Measurements from ENCODE around the gene SLC35E4.

Gene SLC35E4

GRCh38 chr22:30640361-30640760 lies 4.8 kb downstream of the SLC35E4 start:
- no peak overlapping the region for H3K4me3 ChIP-seq (replicated peaks; ENCODE audit: low read depth, low read length)
- TF ChIP-seq, protein P1, sequence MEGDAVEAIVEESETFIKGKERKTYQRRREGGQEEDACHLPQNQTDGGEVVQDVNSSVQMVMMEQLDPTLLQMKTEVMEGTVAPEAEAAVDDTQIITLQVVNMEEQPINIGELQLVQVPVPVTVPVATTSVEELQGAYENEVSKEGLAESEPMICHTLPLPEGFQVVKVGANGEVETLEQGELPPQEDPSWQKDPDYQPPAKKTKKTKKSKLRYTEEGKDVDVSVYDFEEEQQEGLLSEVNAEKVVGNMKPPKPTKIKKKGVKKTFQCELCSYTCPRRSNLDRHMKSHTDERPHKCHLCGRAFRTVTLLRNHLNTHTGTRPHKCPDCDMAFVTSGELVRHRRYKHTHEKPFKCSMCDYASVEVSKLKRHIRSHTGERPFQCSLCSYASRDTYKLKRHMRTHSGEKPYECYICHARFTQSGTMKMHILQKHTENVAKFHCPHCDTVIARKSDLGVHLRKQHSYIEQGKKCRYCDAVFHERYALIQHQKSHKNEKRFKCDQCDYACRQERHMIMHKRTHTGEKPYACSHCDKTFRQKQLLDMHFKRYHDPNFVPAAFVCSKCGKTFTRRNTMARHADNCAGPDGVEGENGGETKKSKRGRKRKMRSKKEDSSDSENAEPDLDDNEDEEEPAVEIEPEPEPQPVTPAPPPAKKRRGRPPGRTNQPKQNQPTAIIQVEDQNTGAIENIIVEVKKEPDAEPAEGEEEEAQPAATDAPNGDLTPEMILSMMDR (IDR thresholded peaks at IDR 0.05; ENCODE audit: low read length, missing control alignments) = no peak
- no peak for DNase-seq (ENCODE audit: low read depth)

- TF ChIP-seq, protein P1 (IDR thresholded peaks at IDR 0.05; ENCODE audit: low read length, missing control alignments) = no peak
- no peak for DNase-seq (ENCODE audit: low read depth)
- H3K4me3 ChIP-seq (replicated peaks; ENCODE audit: low read depth, low read length) = no peak overlapping the region
Measured at GRCh38 chr22:30640839-30641430, 5.4 kb downstream of the SLC35E4 start.

- DNase-seq (ENCODE audit: low read depth) = no peak
- TF ChIP-seq, protein P1 (IDR thresholded peaks at IDR 0.05; ENCODE audit: low read length, missing control alignments) = no peak
- no peak overlapping the region for H3K4me3 ChIP-seq (replicated peaks; ENCODE audit: low read depth, low read length)
Measured at GRCh38 chr22:30643055-30643875, 7.7 kb downstream of the SLC35E4 start.

GRCh38 chr22:30646518-30647160 lies 11.1 kb downstream of the SLC35E4 start:
- DNase-seq (ENCODE audit: low read depth) = no peak
- no peak overlapping the region for H3K4me3 ChIP-seq (replicated peaks; ENCODE audit: low read depth, low read length)
- TF ChIP-seq, protein P1 (IDR thresholded peaks at IDR 0.05; ENCODE audit: low read length, missing control alignments) = no peak

DNA sequence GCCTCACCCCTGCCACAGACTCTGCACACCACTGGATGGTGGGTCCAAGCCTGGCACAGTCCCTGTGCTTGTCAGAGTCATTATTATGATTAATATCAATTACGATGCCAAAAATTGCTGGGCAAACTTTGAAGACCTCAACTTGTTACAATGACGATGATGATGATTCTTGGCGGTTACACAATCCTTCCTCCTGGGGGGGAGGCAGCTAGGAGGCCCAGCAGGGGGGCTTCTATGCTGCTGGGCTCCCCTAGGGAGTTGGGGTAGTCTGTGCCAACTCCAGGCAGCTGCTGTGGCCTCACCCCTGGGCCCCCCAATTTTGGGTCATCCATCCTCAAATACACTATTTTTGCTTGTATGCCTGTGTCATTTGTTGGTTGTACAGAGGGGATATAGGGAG lies 12.0 kb downstream of the SLC35E4 start:
- TF ChIP-seq, protein P1 (IDR thresholded peaks at IDR 0.05; ENCODE audit: low read length, missing control alignments) = no peak
- no peak for DNase-seq (ENCODE audit: low read depth)
- no peak overlapping the region for H3K4me3 ChIP-seq (replicated peaks; ENCODE audit: low read depth, low read length)

GRCh38 chr22:30648825-30649224 lies 13.2 kb downstream of the SLC35E4 start:
- TF ChIP-seq, protein P1 (IDR thresholded peaks at IDR 0.05; ENCODE audit: low read length, missing control alignments) = no peak
- H3K4me3 ChIP-seq (replicated peaks; ENCODE audit: low read depth, low read length) = no peak overlapping the region
- DNase-seq (ENCODE audit: low read depth) = no peak
